BE2C (cell line): Measurements from ENCODE around the gene LONRF2.
"Not testable (repeated sequence)": the region's sequence is repeated elsewhere in the genome, so short reads cannot be mapped to it uniquely, and the experiment has no call there.

Experiments
- DNase-seq: peaks from one replicate; pipeline ENCODE4 v3.0.0-alpha.2; 2020
- H3K27me3 ChIP-seq: fragments of 250-450 bp; sonication (Bioruptor Pico); 2 replicates; pipeline ENCODE4 v1.5.1; 2020; ENCODE audit warnings: mild to moderate bottlenecking
- H3K36me3 ChIP-seq: fragments of 250-450 bp; sonication (Bioruptor Pico); 2 replicates; pipeline ENCODE4 v1.5.1; 2020; ENCODE audit warnings: mild to moderate bottlenecking
- H3K4me1 ChIP-seq: fragments of 250-450 bp; sonication (Bioruptor Pico); 2 replicates; pipeline ENCODE4 v1.5.1; 2020
- H3K4me3 ChIP-seq: 2 replicates; pipeline ENCODE4 v1.5.1; 2011; ENCODE audit warnings: low read depth, low read length
- H3K9me3 ChIP-seq: fragments of 250-450 bp; sonication (Bioruptor Pico); 2 replicates; pipeline ENCODE4 v1.5.1; 2020
- TF ChIP-seq, protein P1 (sequence below): IDR thresholded peaks from 2 replicates; pipeline ENCODE4 v1.5.1; 2012; ENCODE audit warnings: mild to moderate bottlenecking, low read depth, low read length

The LONRF2 gene

DNA sequence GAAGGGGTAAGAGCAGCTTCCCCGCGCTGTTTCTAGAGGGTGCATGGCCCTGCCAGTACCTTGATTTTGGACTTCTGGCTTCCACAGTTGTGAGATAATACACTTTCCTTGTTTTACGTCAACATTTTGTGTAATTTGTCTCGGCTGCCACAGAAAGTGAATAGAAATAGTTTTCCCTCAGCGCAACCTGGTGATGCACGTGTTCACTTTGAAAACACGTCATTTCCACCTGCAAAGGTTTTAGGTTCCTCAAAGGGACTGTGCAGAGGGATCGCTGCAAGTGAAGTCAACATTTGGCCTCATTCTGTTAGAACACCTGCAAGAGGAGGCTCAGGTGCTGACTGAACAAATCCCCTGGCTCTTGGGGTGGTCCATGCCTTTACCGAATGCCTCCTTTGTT, 71.7 kb downstream of the LONRF2 start:
- Histone ChIP-seq H3K9me3 (no peaks in the 10 kb centered on the region), H3K4me3 (no peak overlapping the region), H3K36me3 (no peaks in the 10 kb centered on the region), H3K4me1 (no peaks in the 10 kb centered on the region), H3K27me3 (no peaks in the 10 kb centered on the region)
- DNase-seq = no peak
- TF ChIP-seq, protein P1, sequence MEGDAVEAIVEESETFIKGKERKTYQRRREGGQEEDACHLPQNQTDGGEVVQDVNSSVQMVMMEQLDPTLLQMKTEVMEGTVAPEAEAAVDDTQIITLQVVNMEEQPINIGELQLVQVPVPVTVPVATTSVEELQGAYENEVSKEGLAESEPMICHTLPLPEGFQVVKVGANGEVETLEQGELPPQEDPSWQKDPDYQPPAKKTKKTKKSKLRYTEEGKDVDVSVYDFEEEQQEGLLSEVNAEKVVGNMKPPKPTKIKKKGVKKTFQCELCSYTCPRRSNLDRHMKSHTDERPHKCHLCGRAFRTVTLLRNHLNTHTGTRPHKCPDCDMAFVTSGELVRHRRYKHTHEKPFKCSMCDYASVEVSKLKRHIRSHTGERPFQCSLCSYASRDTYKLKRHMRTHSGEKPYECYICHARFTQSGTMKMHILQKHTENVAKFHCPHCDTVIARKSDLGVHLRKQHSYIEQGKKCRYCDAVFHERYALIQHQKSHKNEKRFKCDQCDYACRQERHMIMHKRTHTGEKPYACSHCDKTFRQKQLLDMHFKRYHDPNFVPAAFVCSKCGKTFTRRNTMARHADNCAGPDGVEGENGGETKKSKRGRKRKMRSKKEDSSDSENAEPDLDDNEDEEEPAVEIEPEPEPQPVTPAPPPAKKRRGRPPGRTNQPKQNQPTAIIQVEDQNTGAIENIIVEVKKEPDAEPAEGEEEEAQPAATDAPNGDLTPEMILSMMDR = no peak

DNA sequence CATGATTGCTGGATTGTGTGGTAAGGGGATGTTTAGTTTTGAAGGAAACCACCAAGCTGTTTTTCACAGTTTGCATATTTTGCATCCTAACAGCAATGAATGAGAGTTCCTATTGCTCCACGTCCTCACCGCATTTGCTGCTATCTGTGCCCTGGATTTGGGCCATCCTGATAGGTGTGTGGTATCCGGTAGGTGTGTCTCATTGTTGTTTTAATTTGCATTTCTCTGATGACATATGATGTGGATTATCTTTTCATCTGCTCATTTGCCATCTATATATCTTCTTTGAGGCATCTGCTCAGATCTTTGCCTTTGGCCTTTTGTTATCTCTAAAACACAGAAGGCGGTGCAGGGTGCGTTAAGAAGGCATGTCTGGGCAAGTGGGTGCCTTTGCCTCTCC, 73.3 kb downstream of the LONRF2 start:
- no peaks in the 10 kb centered on the region for H3K4me1 ChIP-seq
- no peaks in the 10 kb centered on the region for H3K36me3 ChIP-seq
- TF ChIP-seq, protein P1 = no peak

DNA sequence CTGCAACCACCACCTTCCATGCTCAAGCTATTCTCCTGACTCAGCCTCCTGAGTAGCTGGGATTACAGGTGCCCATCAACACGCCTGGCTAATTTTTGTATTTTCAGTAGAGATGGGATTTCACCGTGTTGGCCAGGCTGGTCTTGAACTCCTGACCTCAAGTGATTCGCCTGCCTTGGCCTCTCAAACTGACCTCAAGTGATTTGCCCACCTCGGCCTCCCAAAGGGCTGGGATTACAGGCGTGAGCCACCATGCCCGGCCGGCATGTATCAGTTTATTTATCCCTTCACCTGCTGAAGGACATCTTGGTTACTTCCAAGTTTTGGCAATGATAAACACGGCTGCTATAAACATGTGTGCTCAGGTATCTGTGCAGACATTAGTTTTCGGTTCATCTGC, 73.7 kb downstream of the LONRF2 start:
- H3K4me3 ChIP-seq, H3K9me3 ChIP-seq: not testable (repeated sequence)

More for the DNA sequence above, 73.3 kb downstream of the LONRF2 start:
- Histone ChIP-seq H3K27me3 (no peaks in the 10 kb centered on the region), H3K4me3 (no peak overlapping the region), H3K9me3 (no peaks in the 10 kb centered on the region)
- DNase-seq = no peak

DNA sequence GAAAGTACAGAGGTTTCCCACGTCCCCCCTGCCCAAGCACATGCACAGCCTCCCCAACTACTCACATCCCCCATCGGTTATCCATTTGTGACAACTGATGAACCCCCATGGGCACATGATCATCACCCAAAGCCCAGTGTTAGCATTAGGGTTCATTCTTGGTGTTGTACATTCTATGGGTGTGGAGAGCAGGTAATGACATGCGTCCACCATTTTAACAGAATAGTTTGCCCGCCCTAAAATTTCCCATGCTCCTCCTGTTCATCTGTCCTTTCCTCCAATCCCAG, 74.3 kb downstream of the LONRF2 start:
- Histone ChIP-seq H3K4me1 (no peaks in the 10 kb centered on the region), H3K36me3 (no peaks in the 10 kb centered on the region), H3K9me3 (no peaks in the 10 kb centered on the region), H3K27me3 (no peaks in the 10 kb centered on the region), H3K4me3 (no peak overlapping the region)
- TF ChIP-seq, protein P1 = no peak
- DNase-seq = no peak

More for the DNA sequence above, 73.7 kb downstream of the LONRF2 start:
- not testable (repeated sequence) for H3K36me3 ChIP-seq, H3K4me1 ChIP-seq, DNase-seq, H3K27me3 ChIP-seq

DNA sequence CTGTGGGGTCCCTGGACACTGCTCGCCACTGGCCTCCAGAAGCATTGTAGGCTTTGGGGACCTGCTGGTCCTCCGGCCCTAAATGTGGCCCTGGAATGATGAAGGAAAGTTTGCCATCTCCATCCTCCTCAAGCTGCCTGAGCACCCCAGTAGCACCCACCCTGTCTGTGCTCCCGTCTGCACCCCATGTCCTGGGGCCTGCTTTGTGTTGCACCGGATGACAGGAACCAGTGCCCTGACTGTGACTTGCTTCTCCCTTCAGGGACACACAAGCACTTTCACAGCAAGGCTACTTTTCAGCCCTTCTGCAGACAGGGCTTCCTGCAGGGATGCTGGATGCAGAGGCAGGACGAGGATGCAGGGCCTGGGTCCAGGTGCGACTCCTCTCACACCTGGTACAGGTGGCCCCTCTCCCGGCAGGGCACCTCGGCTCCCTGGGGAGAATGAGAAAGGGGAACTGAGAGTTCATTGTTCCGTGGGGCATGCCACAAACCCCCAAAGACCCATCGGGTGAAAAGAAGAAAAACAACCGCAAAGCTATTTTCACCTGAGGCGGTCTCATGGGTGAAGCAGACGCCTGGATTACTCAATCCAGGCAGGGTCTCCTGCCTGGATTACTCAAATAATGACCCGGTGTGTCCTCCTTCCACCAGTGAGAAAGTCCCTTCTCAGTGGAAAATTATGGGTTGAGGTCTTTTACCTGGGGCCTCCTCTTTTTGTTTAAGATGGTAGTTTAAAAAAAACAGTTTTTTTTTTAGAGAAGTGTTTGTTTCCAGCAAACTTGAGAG, 74.9 kb downstream of the LONRF2 start:
- Histone ChIP-seq H3K9me3 (no peaks in the 10 kb centered on the region), H3K4me1 (0 out of 2 replicates have a peak, but pooled peaks cover 2% of the 10 kb centered on the region), H3K27me3 (no peaks in the 10 kb centered on the region), H3K36me3 (no peaks in the 10 kb centered on the region), H3K4me3 (no peak overlapping the region)
- TF ChIP-seq, protein P1 = no peak
- DNase-seq = no peak

DNA sequence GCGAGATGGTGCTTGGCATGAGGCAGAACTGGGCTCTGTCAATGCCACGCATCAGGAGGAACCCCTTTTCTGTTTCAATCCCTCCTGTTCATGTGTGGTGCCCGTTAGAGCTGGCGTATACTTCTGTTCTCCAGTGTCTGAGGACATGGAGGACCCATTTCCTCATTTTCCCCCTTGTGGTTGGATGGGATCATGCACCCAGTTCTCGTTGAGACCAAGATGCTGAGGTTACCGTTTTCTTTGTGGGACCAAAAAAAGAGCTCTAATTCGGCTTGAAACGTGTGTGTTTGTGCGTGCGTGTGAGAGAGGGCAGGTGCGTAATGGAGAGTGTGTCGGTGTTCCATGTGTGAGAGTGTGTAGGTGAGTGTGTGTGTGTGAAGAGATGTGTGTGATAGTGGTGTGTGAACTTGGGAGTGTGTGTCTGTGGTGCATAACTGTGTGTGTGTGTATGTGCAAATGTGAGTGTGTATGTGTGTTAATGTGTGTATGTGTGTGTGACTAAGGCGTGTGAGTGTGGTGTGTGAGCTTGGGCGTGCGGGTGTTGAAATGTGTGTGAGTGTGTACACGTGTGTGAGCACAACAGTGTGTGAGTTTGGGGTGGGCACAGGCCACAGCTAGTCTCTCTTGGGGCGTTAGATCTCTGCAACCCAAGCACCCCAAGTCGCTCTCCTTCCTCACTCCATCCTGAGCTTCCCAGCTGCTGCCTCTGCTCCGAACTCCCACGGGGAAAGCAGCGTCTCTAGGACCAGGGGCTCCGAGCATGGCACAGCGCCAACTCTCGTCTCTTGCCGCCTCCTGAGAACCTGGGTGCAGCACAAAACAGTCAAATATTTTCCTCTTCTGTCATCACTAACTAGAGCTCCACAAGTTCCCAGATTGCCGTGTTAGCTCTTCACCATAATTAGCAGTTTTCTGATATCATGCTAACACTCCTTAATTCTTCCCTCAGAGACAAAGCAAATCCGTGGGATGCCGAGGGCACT, 75.8 kb downstream of the LONRF2 start:
- Histone ChIP-seq H3K36me3 (no peaks in the 10 kb centered on the region), H3K9me3 (no peaks in the 10 kb centered on the region), H3K27me3 (no peaks in the 10 kb centered on the region), H3K4me1 (0 out of 2 replicates have a peak, but pooled peaks cover 2% of the 10 kb centered on the region), H3K4me3 (no peak overlapping the region)
- peak; percentile 52 for DNase-seq
- TF ChIP-seq, protein P1 = peak; percentile 61
